Stimulated activated CD4-positive, alpha-beta T cell treated with anti-CD3 and anti-CD28 coated beads, TNF-alpha, amount 100 ng/mL, for 1 hour (primary cell): Measurements from ENCODE around the gene CACNG5.

Experiments
- DNase-seq, 3 donors: peaks; one replicate each; pipeline ENCODE4 v3.0.0-alpha.2; 2020; ENCODE audit warnings: low read depth in 3 of 3, low spot score in 1 of 3

Gene CACNG5

DNA sequence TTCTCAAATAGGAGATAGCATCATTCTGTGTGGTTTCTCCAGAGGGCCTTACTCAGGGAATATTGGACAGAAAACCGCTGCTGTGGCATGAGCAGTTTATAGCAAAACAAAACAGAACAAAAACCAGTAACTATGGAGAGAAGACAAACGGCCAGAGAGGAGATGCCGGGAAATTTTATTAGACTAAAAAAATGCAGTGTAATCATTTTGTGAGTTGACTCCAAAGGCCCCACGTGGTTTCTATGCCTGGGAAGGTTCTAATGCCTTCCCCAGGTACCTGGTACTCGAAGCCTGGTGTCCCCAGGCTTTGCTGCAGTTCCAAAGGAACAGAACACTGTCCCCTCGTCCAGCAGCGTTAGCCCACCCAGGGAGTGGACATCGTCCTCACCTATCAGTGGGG lies 12.9 kb upstream of the CACNG5 start:
- no peak for DNase-seq

DNA sequence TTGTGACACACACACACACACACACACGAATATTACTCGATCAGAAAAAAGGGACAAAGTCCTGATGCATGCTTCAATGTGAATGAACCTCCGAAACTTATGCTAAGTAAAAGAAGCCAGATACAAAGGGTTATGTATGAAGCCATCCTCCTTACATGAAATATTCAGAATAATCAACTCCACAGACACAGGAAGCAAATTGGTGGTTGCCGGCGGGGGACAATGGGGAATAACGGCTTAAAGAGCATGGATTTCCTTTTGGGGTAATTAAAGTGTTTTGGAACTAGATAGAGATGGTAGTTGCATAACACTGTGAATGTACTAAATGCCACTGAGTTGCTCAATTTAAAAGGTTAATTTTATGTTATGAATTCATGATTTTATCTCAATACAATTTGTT lies 8.1 kb upstream of the CACNG5 start:
- no peak for DNase-seq

DNA sequence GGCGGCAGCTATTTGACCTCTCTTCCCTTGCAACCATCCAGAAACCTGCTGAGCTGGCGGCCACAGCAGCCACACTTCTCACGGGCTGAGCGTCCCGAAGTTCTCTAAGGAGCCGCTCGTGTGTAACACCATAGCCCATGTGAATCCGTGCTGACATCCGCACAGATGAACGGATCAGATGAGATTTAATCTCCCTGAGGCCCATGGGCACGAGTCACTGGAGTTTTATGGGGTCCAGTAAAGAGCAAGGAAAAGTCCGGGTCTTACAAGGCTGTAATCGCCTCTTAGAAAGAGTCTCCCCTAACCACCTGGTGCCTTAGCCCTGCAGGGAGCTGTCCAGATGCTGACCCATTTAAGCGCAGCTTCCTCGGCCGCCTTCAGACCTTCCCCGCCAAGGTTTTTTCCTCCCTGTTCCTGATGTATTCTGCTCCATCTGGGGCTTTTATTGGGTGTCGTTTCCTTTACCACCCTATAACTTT lies 5.5 kb upstream of the CACNG5 start:
- DNase-seq = no peak

DNA sequence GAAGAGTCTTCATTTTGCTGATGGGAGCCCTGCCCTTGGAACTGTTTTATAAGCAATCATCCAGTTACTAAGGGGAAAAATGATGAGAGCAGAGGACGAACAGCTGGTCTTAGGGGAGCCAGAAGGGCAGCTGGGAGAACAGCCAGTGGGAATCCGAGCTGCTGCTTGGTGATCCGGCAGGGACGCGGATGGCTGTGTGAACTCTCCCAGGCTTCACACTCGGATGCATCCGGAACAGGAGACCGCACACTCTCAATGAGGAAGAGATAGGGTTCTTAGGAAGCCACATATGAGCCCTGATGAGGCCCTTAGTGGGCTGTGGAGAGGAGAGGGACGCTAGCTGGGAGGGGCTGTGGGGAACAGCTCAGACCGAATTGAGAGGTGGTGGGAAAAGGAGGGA lies 5.0 kb upstream of the CACNG5 start:
- no peak for DNase-seq

DNA sequence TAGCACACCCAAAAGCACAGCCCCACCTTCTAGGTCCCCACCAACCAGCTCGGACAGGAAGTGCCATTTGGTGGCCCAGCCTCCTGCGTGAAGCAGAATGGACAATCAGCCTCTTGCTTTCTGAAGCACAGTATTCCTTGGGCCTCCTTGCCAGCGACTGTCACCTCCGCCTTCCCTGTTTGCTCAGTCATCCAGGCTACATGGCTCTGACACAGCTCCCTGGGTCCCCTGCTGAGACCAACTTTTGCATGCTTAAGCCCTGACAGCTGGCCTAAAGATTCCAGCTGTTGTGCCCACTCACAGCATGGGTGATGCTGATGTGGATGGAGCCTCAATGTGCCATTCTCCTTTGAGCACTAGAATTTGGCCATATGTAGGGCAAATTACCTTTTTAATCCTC lies 4.5 kb upstream of the CACNG5 start:
- no peak for DNase-seq

DNA sequence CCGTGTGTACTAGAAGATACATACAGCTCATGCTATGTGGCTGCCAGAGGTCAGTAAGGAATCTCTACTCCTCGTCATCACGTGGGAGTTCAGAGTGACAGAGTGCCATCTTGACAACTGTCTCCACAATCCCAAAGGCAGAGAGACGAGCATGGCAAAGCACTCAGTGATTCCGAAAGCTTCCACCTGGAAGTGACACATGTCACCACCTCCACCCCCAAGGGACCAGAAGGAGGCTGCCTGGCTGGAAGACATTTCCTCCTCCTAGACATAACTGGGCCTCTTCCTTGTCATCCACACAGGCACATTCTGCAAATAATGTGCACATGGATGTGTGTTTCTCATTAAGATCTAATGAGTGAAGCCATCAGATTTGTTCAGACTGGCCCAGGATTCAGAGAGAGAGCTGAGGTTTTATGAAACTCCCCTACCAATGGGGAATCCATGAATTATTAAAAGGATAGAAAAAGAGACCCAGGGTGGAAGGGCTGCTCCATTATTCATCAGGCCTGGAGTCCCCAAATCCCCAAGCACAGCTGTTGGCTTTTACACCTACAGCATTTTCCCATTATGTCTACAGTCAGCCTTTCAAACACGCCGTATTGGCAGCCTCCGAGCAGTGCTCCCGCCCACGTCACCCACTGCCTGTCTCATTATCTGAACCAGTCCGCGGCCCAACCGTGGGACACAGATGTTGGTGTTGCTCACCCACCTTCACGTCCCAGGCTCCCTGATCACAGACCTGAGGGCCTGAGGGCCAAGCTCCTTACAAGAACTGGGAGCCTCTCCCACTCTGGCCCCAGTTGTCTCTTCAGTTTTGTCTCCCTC lies 3.3 kb upstream of the CACNG5 start:
- DNase-seq = no peak

DNA sequence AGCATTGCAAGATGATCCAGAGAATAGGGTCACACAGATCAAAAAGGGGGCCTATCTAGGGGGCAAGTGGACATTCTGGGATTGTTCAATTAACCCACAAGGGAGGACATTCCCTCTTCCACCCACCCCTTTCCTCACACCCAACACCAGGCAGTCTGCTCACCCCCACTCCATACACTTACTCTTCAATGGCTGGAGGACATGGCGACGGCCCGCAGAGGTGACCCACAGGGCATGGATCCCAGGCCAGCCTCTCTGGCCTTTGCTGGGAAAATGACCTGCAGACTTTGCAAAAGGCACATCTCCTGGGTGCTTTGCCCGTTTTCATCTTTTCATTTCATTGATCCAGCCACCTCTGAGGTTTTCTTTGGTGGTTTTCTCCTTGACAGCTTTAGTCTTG lies 1.7 kb upstream of the CACNG5 start:
- no peak for DNase-seq

DNA sequence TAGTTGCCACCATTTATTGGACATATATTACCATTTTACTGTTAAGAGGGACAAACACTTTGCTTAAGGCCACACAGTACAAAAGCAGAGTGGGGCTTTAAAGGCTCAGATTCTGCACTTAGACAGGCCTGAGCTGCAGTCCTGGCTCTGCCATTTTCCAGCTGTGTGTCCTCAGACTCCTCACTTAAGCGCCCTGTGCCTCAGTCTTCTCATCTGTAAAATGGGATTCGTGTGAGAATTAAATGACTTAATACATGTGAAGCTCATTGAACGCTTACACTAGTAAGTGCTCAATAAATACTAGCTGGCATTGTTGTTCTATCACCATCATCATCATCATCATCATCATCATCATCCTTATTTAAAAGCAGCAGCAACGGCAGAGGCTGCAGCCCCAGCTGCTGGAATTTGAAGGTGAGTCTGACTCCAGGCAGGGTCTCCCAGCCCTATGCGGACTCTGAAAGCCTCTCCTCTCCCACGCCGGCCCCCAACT lies 445 bp upstream of the CACNG5 start:
- no peak for DNase-seq

DNA sequence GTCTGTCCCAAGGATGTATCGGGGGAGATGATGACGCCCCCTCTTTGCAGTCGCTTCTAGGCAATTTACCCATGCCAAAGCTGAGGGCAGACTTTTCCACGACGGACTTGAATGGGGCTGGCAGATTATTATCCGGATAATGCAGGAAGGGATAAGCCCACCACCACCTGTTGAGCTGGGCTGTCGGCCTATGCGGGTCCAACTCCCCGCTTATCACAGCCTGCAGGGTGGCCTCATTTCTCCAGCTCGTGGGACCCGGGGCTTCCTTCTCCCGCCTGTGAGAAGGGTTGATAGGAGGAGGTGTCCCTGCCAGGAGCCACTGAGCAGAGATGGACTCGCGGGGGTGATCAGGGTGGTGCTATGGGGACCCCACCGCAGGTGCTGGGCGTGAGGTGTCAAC lies 559 bp downstream of the CACNG5 start:
- DNase-seq = no peak

DNA sequence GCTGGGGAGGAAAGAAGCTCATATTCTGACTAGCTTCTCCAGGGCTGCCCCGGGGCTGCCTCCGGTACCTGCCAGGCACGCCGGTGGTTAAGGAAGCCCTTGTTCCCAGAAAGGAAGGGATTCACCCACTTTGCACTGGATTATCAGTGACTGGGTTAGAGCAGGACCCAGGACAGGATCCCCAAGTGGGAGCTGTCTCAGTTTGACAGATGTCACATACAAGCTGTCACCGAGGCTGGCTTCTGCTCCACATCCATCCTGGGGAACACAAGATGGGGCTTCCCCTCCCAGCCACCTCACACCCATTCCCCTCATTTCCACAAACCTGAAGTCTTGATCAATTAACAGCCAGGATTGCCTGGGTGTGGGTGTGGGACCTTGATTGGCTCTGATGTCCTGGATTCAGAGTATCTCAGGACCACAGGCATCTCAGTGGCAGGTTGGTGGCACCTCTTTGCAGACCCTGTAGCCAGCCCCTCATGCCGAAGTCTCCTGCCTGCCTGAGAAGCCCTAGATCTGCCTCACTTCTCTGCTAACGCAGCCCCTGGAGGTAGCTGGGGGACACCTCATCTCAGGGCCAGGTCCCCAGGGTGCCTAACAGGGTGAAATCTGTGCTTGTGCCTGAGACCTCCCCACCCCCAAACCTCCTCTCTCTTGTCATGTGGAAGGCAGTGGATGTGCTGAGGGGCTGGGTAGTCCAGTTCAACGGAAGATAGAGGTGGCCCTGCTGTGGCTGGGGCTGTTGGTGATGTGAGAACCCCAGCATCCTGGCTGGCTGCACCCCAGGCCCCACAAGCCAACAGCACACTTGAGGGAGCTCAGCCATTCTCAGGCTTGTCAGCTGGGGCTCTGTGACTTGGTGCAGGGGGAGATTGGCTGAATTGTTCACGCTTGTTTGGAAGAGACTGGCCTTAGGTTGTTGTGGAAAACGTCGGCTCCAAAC lies 1.4 kb downstream of the CACNG5 start:
- no peak for DNase-seq

DNA sequence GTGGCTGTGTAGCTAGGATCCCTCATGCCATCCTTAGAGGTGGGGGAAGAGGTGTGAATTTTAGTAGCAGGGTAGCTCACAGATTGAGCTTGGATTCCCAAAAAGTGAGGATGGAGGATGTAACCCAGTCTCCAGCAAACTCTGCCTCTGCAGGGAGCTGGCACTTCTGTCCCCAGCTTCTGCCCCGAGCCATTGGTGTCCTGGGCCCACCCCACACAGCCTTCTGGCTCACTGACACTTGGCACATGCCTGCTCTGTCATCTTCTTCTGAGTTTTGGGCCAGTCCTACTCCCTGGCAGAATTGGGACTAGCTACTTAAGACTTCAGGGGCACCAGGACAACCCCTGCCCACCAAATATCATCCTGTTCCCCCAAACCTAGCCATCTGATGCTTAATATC lies 2.3 kb downstream of the CACNG5 start:
- DNase-seq = no peak

DNA sequence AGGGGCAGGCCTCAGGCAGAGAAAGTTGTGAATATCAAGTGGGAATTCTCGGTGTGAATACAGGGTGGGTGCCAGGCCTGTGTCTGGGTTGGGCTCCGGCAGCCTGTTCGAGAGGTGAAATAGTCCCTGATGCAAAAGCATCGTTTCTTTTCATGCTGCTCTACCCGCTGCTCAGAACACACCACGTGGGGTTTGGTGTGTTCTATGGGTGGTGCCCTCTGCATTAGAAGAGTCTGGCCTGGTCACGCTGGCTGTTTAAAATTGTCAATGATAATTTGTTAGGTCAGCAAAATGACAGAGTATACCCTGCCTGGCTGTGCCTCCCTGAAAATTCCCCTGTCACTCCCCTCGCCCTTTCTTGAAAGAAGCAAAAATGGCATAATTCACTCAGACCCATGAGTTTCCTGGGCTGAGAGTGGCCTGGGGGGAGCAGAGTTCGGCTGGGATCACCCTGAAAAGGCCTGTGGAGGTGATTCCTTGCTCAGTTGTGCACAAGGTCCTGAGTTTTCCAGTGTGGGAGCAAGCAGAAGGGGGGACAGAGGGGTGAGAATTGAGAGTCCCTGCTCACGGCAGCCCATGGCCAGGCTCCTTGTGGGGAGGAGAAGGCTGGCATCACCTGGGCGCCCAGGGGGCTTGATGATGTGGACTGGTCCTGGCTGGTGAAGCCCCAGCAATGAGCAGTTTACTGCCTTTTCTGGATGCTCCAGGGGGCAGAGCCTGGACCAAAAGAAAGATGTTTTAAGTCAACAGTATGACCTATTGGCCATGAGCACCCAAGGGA lies 3.2 kb downstream of the CACNG5 start:
- no peak for DNase-seq

DNA sequence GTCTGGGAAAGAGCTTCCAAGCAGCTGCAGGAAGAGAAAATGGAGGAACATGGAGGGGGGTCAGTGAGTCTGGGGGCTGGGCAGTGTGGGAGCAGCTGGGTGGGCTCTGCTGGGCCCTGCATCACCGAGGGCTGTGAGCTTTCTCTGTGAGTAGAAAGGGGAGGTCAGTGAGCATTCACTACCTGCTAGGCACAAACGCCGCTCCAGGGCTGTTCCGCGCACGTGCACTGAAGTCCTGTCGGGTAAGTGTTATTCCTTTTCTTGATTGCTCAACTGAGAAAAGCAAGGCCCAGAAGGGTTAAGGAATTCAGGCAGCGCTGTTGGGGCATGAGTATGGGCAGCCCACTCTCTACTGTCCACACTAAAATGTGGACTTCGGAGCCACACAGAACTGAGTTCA lies 4.7 kb downstream of the CACNG5 start:
- DNase-seq = no peak

DNA sequence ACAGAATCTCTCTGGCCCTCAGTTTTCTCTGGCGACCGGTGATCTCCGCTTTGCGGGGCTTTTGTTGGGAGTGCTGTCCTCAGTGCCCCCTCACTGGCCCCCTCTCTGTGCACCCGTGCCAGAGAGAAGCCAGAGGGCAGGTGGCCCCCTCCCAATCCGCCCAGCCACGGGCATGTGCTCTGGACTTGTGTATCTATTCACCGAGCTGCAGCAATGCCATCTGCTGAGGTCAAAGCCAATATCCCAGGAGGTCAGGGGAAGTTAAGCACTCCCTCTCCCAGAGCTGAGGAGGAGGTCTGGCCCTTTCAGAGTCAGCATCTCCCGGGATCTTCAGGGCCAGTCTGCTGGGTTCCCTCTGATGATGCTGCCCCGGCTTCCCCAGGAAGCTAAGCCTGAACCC lies 5.1 kb downstream of the CACNG5 start:
- no peak for DNase-seq

DNA sequence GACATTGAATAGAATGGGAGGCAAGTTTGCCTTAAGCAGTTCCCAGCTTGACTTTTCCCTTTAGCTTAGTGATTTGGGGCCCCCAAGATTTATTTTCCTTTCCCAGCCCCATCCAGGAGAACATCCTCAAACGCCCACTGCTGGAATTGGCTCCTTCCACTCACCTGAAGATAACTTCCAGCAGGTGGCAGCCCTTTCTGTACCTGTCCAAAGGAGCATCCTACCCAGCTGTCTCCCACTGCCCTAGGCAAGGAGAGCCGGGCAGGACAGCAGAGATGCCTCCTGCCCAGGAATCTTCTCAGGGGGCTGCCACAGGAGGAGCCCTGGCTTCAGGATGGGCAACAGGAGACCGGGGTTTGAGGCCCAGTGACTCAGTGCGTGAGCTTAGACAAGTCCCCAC lies 6.4 kb downstream of the CACNG5 start:
- DNase-seq = no peak

DNA sequence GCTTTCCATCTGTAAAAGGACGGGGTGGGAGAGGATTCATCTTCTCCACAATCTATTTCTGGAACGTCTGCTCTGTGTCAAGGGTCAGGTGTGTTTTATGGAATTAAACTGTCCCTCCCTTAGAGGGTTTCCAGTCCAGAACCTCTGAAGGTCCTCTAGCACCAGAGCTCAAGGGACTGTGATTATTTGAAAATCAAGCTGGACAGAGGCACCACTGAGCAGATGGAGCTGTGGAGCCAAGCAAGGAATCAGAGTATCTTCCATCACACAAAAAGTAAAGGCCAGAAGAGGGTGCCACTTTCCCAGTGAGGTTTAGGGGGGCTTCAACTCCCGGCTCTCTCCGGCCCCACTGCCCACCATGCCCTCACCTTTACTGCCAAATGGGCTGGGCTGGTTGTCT lies 6.8 kb downstream of the CACNG5 start:
- DNase-seq = no peak

DNA sequence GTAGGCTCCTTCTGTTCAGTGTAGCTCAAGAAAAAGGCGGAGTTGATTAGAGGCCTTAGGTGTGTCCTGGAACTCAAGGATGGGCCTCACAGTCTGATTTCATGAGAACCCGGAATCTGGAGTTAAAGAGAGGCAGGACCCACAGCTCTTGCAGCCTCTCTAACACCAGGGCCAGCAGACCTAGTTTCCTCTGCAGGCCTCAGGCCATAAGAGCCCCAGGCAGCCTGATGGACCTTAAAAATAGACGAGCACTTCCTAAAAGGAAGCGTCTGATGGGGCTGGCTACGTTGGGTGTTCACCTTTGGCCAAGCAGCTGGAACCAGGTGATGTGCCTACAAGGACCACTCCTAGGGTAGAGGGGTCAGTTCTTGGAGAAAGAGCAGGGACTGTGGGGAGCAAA lies 7.6 kb downstream of the CACNG5 start:
- no peak for DNase-seq

DNA sequence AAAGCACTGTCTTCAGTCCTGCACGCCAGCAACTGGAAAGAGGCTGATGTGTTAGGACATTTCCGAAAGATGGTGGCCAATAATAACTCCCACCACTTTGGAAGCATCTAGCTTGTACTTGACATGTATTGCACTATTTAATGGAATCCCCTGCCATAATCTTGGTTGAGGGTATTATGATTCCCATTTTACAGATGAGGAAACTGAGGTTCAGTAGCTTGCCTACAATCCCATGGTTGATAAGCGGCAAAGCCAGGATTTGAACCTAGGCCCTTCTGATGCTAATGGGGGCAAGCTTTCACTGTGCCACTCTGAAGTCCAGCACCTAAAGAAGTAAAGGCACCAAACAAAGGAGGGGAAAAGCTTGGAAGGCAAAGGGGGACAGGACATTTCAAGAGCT lies 8.0 kb downstream of the CACNG5 start:
- DNase-seq = no peak

DNA sequence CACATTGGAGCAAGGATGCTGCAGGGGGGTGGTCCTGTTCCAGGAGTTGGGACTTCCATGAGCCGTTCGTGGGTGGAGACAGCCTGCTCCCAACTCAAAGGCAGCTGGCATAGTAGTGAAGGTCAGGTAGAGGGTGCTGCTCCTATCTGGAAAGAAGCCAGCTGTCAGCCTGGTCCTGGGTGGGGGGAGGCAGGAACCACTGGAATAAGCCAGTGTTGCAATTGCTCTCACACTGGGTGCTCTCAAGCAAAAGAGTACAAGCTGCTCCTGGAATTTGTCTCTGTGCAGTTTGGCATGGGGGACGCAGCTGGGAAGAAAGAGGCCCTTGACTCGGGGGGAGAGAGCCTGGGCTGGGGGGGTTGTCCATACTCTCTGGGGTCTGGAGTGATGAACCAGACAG lies 8.7 kb downstream of the CACNG5 start:
- DNase-seq = no peak

DNA sequence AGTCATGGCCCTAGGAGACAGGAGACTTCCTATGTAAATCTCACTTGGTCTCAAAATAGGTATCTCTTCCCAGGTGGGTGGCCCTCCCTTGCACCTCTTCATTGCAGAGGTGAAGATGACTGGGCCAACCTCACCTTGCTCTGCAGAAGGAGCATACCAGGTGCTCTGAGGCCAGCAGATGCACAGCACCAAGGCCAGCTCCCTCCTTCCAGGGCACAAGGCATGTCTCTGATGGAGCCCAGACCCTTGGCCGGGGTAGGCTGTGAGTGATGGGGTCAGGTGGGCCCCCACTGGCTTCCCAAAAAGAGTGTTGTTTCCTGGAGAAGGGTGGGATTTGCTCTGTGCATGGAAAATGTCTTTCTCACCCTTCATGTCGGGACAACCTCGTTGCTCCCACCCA lies 12.8 kb downstream of the CACNG5 start:
- DNase-seq = no peak

DNA sequence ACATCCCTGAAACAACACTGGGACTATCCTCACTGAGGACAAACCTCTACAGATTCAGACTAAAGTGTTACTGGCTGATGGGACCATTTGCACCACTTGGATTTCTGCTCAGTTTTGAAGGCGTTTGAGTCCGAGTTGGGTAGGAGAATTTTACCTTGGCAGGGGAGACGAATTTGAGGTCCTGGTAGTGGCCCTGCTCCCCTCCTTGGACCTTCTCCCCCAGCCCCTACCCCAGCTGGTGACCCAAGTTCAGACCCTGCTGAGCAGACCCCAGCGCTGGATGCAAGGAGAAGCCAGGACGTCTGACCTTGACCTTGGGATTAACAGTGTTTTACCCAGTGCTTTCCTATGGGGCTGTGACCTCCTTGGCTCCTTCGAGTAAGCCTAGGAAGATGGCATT lies 13.6 kb downstream of the CACNG5 start:
- no peak for DNase-seq
